PFSK-1 (cell line): ENCODE measurements around the gene LPCAT4.

ENCODE experiments used
- FOXP2 ChIP-seq: optimal IDR thresholded peaks from 2 replicates; pipeline ENCODE3; 2011; ENCODE audit warnings: borderline replicate concordance, control low read depth, inconsistent platforms; ENCODE audit not compliant: insufficient read depth; ENCODE audit errors: extremely low read length, extremely low read depth
- POLR2AphosphoS5 ChIP-seq: IDR thresholded peaks from 2 replicates; pipeline ENCODE4 v1.6.1; 2012; ENCODE audit warnings: low read depth, mild to moderate bottlenecking, control low read depth, low read length, moderate library complexity
- SIN3A ChIP-seq: IDR thresholded peaks from 2 replicates; pipeline ENCODE4 v1.6.1; 2012; ENCODE audit warnings: mild to moderate bottlenecking, low read length, moderate library complexity, borderline replicate concordance; ENCODE audit not compliant: insufficient read depth
- TAF1 ChIP-seq: IDR thresholded peaks from 2 replicates; pipeline ENCODE4 v1.6.1; 2012; ENCODE audit warnings: low read length, control low read depth, borderline replicate concordance; ENCODE audit not compliant: insufficient read depth
- TF ChIP-seq, protein P1 (sequence below), 2 experiments: IDR thresholded peaks; 2 replicates each; pipeline versions ENCODE4 v1.6.1 to v1.8.0; 2011 to 2012; ENCODE audit warnings: low read depth in 2 of 2, low read length in 2 of 2, control low read depth in 1 of 2, inconsistent platforms in 1 of 2, mild to moderate bottlenecking in 1 of 2, moderate library complexity in 1 of 2; ENCODE audit not compliant: insufficient read depth in 1 of 2

GRCh38 chr15:34341381-34342212 lies 25.4 kb downstream of the LPCAT4 start:
- TF ChIP-seq, protein P1, sequence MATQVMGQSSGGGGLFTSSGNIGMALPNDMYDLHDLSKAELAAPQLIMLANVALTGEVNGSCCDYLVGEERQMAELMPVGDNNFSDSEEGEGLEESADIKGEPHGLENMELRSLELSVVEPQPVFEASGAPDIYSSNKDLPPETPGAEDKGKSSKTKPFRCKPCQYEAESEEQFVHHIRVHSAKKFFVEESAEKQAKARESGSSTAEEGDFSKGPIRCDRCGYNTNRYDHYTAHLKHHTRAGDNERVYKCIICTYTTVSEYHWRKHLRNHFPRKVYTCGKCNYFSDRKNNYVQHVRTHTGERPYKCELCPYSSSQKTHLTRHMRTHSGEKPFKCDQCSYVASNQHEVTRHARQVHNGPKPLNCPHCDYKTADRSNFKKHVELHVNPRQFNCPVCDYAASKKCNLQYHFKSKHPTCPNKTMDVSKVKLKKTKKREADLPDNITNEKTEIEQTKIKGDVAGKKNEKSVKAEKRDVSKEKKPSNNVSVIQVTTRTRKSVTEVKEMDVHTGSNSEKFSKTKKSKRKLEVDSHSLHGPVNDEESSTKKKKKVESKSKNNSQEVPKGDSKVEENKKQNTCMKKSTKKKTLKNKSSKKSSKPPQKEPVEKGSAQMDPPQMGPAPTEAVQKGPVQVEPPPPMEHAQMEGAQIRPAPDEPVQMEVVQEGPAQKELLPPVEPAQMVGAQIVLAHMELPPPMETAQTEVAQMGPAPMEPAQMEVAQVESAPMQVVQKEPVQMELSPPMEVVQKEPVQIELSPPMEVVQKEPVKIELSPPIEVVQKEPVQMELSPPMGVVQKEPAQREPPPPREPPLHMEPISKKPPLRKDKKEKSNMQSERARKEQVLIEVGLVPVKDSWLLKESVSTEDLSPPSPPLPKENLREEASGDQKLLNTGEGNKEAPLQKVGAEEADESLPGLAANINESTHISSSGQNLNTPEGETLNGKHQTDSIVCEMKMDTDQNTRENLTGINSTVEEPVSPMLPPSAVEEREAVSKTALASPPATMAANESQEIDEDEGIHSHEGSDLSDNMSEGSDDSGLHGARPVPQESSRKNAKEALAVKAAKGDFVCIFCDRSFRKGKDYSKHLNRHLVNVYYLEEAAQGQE (IDR thresholded peaks at IDR 0.05; ENCODE audit: insufficient read depth in 1 of 2, low read depth in 2 of 2, low read length in 2 of 2) = no peak
- TF ChIP-seq TAF1 (no peak), POLR2AphosphoS5 (no peak), SIN3A (no peak), FOXP2 (no peak)
